Aorta (tissue), 5 donors: ENCODE results near the gene UCK2. TPM values are rescaled to one million over a fixed set of nuclear protein-coding genes. Genes with fewer than 3 reads are reported as not detected.

Experiments used
- ATAC-seq: fragments of 200-7000 bp; cut with Tn5 transposase; one replicate; pipeline ENCODE4 v1.9.1; 2022; ENCODE audit warnings: moderate library complexity; ENCODE audit not compliant: low FRiP score
- DNase-seq, 2 donors: peaks; one replicate each; pipeline ENCODE4 v3.0.0-alpha.2; 2020
- H3K27ac ChIP-seq, 2 donors: one replicate each; pipeline ENCODE4 v1.5.1; 2013; ENCODE audit warnings: low read length in 2 of 2, mild to moderate bottlenecking in 2 of 2, moderate library complexity in 2 of 2, control low read depth in 1 of 2, inconsistent platforms in 1 of 2, low read depth in 1 of 2
- H3K27me3 ChIP-seq, 2 donors: one replicate each; pipeline ENCODE4 v1.6.1; 2013; ENCODE audit warnings: control low read depth in 1 of 2, low read length in 1 of 2, mild to moderate bottlenecking in 1 of 2, moderate library complexity in 1 of 2; ENCODE audit not compliant: insufficient read depth in 2 of 2, control insufficient read depth in 1 of 2
- H3K36me3 ChIP-seq, 2 donors: one replicate each; pipeline ENCODE4 v1.6.1; 2013; ENCODE audit warnings: control low read depth in 1 of 2, low read length in 1 of 2, mild to moderate bottlenecking in 1 of 2; ENCODE audit not compliant: insufficient read depth in 2 of 2, control insufficient read depth in 1 of 2
- H3K4me1 ChIP-seq, 2 donors: one replicate each; pipeline ENCODE4 v1.6.1; 2013; ENCODE audit warnings: low read length in 2 of 2, control low read depth in 1 of 2, mild to moderate bottlenecking in 1 of 2, moderate library complexity in 1 of 2; ENCODE audit not compliant: insufficient read depth in 2 of 2, control insufficient read depth in 1 of 2
- H3K4me3 ChIP-seq, 2 donors: one replicate each; pipeline ENCODE4 v1.5.1; 2013; ENCODE audit warnings: low read length in 2 of 2, control low read depth in 1 of 2, mild to moderate bottlenecking in 1 of 2
- H3K9me3 ChIP-seq: one replicate; pipeline ENCODE4 v1.6.1; 2013; ENCODE audit warnings: mild to moderate bottlenecking, low read length; ENCODE audit not compliant: control insufficient read depth
- WGBS, 2 donors: extraction: QIAGEN DNeasy Blood & Tissue Kit; methylation state at CpG; one replicate each; pipeline ENCODE4 v1.1.7; 2013; 5-methylcytosine and 5-hydroxymethylcytosine counted together
- intact Hi-C, 2 donors: fragments of 100-400 bp; cut with DNase I; formaldehyde crosslinking; loops; one replicate each; pipeline versions ENCODE4 v1.14.2 to v1.15.0; 2022
- polyA plus RNA-seq, 2 donors: library from polyadenylated mRNA; stranded (reverse); fragments of 200-250 nt; gene quantifications; one replicate each; pipeline ENCODE4 v1.2.3, GENCODE V29; 2013
- total RNA-seq, 2 donors: library from RNA; stranded (reverse); fragmentation: NEBNext Ultra II Directional; extraction: Animal tissue kit (Norgen Biotek cat#: 25700); gene quantifications; one replicate each; pipeline ENCODE4 v1.2.1, GENCODE V29; 2021
- donor health status: healthy with polysubstance abuse.
- donor health status: Bipolar disorder and iron deficiency.
- donor health status: DM: no; HTN: no; CAD: no.
- donor health status: DM: no; HTN: no; CAD: no.
- donor health status: DM: yes; HTN: yes; CAD: no.

Gene UCK2
- total and polyA plus RNA-seq, 4 donors, result 7.2 to 31.1 (median 19.9) TPM

- Histone ChIP-seq H3K36me3 (peaks cover 0 to 2% of the 10 kb centered on the region in 2 donors), H3K4me1 (no peaks in the 10 kb centered on the region), H3K27me3 (no peaks in the 10 kb centered on the region), H3K4me3 (no peak overlapping the region), H3K9me3 (no peaks in the 10 kb centered on the region), H3K27ac (no peak overlapping the region)
- ATAC-seq (no peak), DNase-seq (no peak)
- intact Hi-C loops, result no loop called here
- WGBS, 2 donors, result 95 to 96% methylated on average over 12 of the region's 12 CpGs
Measured at GRCh38 chr1:165865633-165866340, 38.4 kb downstream of the UCK2 start.

GRCh38 chr1:165869343-165869742 lies 41.9 kb downstream of the UCK2 start:
- no peak for DNase-seq
- Histone ChIP-seq H3K36me3 (peaks cover 0 to 2% of the 10 kb centered on the region in 2 donors), H3K4me1 (no peaks in the 10 kb centered on the region), H3K27ac (no peak overlapping the region), H3K4me3 (no peak overlapping the region), H3K9me3 (no peaks in the 10 kb centered on the region), H3K27me3 (no peaks in the 10 kb centered on the region)
- ATAC-seq, result no peak
- intact Hi-C loops, result no loop called here
- WGBS, 2 donors, result 79 to 88% methylated on average over 5 of the region's 5 CpGs

- DNase-seq (peak in 1 of 2 donors; percentile 69), ATAC-seq (no peak)
- no peaks in the 10 kb centered on the region for H3K9me3 ChIP-seq
- no peaks in the 10 kb centered on the region for H3K27me3 ChIP-seq
- intact Hi-C loops, result no loop called here
- H3K36me3 ChIP-seq, result no peaks in the 10 kb centered on the region
- no peaks in the 10 kb centered on the region for H3K4me1 ChIP-seq
- H3K4me3 ChIP-seq, result no peak overlapping the region
- WGBS, 2 donors, result 72 to 74% methylated on average over 4 of the region's 4 CpGs
- no peak overlapping the region for H3K27ac ChIP-seq
Measured at GRCh38 chr1:165871311-165872067, 44.1 kb downstream of the UCK2 start.

GRCh38 chr1:165873481-165873880 lies 46.1 kb downstream of the UCK2 start:
- H3K4me1 ChIP-seq, result no peaks in the 10 kb centered on the region
- no peaks in the 10 kb centered on the region for H3K27me3 ChIP-seq
- H3K9me3 ChIP-seq, result no peaks in the 10 kb centered on the region
- no peak overlapping the region for H3K4me3 ChIP-seq
- intact Hi-C loops, result no loop called here
- peaks cover 0 to 3% of the 10 kb centered on the region in 2 donors for H3K36me3 ChIP-seq
- no peak overlapping the region for H3K27ac ChIP-seq
- WGBS, 2 donors, result 87 to 92% methylated on average over 5 of the region's 5 CpGs
- DNase-seq (no peak), ATAC-seq (no peak)

GRCh38 chr1:165874643-165875042 lies 47.2 kb downstream of the UCK2 start:
- H3K27me3 ChIP-seq, result no peaks in the 10 kb centered on the region
- intact Hi-C loops, result no loop called here
- 88 to 89% methylated on average over 4 of the region's 4 CpGs for WGBS, 2 donors
- ATAC-seq (no peak), DNase-seq (no peak)
- H3K9me3 ChIP-seq, result no peaks in the 10 kb centered on the region
- H3K4me3 ChIP-seq, result no peak overlapping the region
- H3K27ac ChIP-seq, result no peak overlapping the region
- peaks cover 0 to 3% of the 10 kb centered on the region in 2 donors for H3K36me3 ChIP-seq
- H3K4me1 ChIP-seq, result no peaks in the 10 kb centered on the region

GRCh38 chr1:165875171-165875570 lies 47.8 kb downstream of the UCK2 start:
- ATAC-seq, result no peak
- no peaks in the 10 kb centered on the region for H3K4me1 ChIP-seq
- peaks cover 0 to 3% of the 10 kb centered on the region in 2 donors for H3K36me3 ChIP-seq
- WGBS, 2 donors, result 60 to 61% methylated on average over 3 of the region's 3 CpGs
- no peak overlapping the region for H3K27ac ChIP-seq
- no peak overlapping the region for H3K4me3 ChIP-seq
- DNase-seq, result no peak
- H3K27me3 ChIP-seq, result no peaks in the 10 kb centered on the region
- intact Hi-C loops, result no loop called here
- no peaks in the 10 kb centered on the region for H3K9me3 ChIP-seq

- no peaks in the 10 kb centered on the region for H3K4me1 ChIP-seq
- intact Hi-C loops, result no loop called here
- H3K27me3 ChIP-seq, result no peaks in the 10 kb centered on the region
- no peaks in the 10 kb centered on the region for H3K9me3 ChIP-seq
- H3K36me3 ChIP-seq, result peaks cover 0 to 3% of the 10 kb centered on the region in 2 donors
- WGBS, 2 donors, result 80 to 82% methylated on average over 6 of the region's 6 CpGs
- H3K27ac ChIP-seq, result no peak overlapping the region
- DNase-seq (no peak), ATAC-seq (no peak)
- no peak overlapping the region for H3K4me3 ChIP-seq
Measured at GRCh38 chr1:165875604-165876003, 48.2 kb downstream of the UCK2 start.

GRCh38 chr1:165876121-165876520 lies 48.7 kb downstream of the UCK2 start:
- H3K4me3 ChIP-seq, result no peak overlapping the region
- H3K4me1 ChIP-seq, result no peaks in the 10 kb centered on the region
- no peaks in the 10 kb centered on the region for H3K27me3 ChIP-seq
- peaks cover 0 to 3% of the 10 kb centered on the region in 2 donors for H3K36me3 ChIP-seq
- no peak overlapping the region for H3K27ac ChIP-seq
- intact Hi-C loops, result no loop called here
- ATAC-seq, result no peak
- 95 to 100% methylated on average over 1 of the region's 1 CpG for WGBS, 2 donors
- DNase-seq, result no peak
- no peaks in the 10 kb centered on the region for H3K9me3 ChIP-seq

- no peaks in the 10 kb centered on the region for H3K9me3 ChIP-seq
- WGBS, 2 donors, result 97 to 99% methylated on average over 9 of the region's 9 CpGs
Measured at GRCh38 chr1:165877411-165877810, 50.0 kb downstream of the UCK2 start.

More at GRCh38 chr1:165877411-165877810, 50.0 kb downstream of the UCK2 start:
- H3K36me3 ChIP-seq, result peaks cover 0 to 3% of the 10 kb centered on the region in 2 donors
- H3K27me3 ChIP-seq, result no peaks in the 10 kb centered on the region
- no peak overlapping the region for H3K4me3 ChIP-seq
- intact Hi-C loops, result no loop called here
- no peak for ATAC-seq
- no peak overlapping the region for H3K27ac ChIP-seq
- DNase-seq, result no peak
- H3K4me1 ChIP-seq, result no peaks in the 10 kb centered on the region
